Liver (tissue), 9 donors: ENCODE measurements around the gene CEP120. TPM values are rescaled to one million over a fixed set of nuclear protein-coding genes. Genes with fewer than 3 reads are reported as not detected.

Source experiments
- DNase-seq: peaks from one replicate; pipeline ENCODE4 v3.0.0-alpha.2; 2017; ENCODE audit warnings: low spot score
- H3K27ac ChIP-seq, 2 donors: one replicate each; pipeline ENCODE4 v1.7.0; 2013; ENCODE audit warnings: inconsistent platforms in 2 of 2, low read length in 2 of 2, control low read depth in 1 of 2, low read depth in 1 of 2, mild to moderate bottlenecking in 1 of 2
- H3K27me3 ChIP-seq, 4 donors: one replicate each; pipeline versions ENCODE4 v1.6.1 to v1.7.0; 2013; ENCODE audit warnings: low read length in 3 of 4, inconsistent platforms in 1 of 4, mild to moderate bottlenecking in 1 of 4, moderate library complexity in 1 of 4; ENCODE audit not compliant: control insufficient read depth in 4 of 4, insufficient read depth in 4 of 4
- H3K36me3 ChIP-seq, 4 donors: one replicate each; pipeline versions ENCODE4 v1.6.1 to v1.7.0; 2013; ENCODE audit warnings: low read length in 3 of 4, mild to moderate bottlenecking in 3 of 4, low read depth in 1 of 4, moderate library complexity in 1 of 4; ENCODE audit not compliant: control insufficient read depth in 4 of 4, insufficient read depth in 3 of 4
- H3K4me1 ChIP-seq, 4 donors: one replicate each; pipeline versions ENCODE4 v1.6.1 to v1.7.0; 2013; ENCODE audit warnings: low read length in 3 of 4, mild to moderate bottlenecking in 3 of 4, moderate library complexity in 1 of 4; ENCODE audit not compliant: control insufficient read depth in 4 of 4, insufficient read depth in 4 of 4
- H3K4me3 ChIP-seq, 3 donors: one replicate each; pipeline versions ENCODE4 v1.6.1 to v1.7.0; 2013; ENCODE audit warnings: low read length in 3 of 3, control low read depth in 1 of 3, low read depth in 1 of 3, mild to moderate bottlenecking in 1 of 3
- H3K9ac ChIP-seq, 2 donors: one replicate each; pipeline ENCODE4 v1.7.0; 2013; ENCODE audit warnings: low read length in 2 of 2, mild to moderate bottlenecking in 2 of 2, moderate library complexity in 2 of 2, control low read depth in 1 of 2, low read depth in 1 of 2
- H3K9me3 ChIP-seq, 4 donors: one replicate each; pipeline versions ENCODE4 v1.6.1 to v1.7.0; 2013; ENCODE audit warnings: low read length in 3 of 4; ENCODE audit not compliant: control insufficient read depth in 4 of 4
- ATF3 ChIP-seq: IDR thresholded peaks from 2 replicates; pipeline ENCODE4 v1.6.1; 2016; ENCODE audit warnings: antibody characterized with exemption
- CTCF ChIP-seq: fragments of 150-350 bp; IDR thresholded peaks from 2 replicates; pipeline ENCODE4 v1.5.1; 2017; ENCODE audit warnings: improper control_type of control experiment, low read depth, low read length; ENCODE audit not compliant: missing input control
- EGR1 ChIP-seq, 2 donors: IDR thresholded peaks; 2 replicates each; pipeline ENCODE4 v1.6.1; 2016 to 2018; ENCODE audit warnings: antibody characterized with exemption in 2 of 2, low read depth in 2 of 2
- FOXA1 ChIP-seq: IDR thresholded peaks from 2 replicates; pipeline ENCODE4 v1.6.1; 2016; ENCODE audit warnings: antibody characterized with exemption
- FOXA2 ChIP-seq: IDR thresholded peaks from 2 replicates; pipeline ENCODE4 v1.6.1; 2016; ENCODE audit warnings: antibody characterized with exemption
- GABPA ChIP-seq, 2 donors: IDR thresholded peaks in 1 of 2; conservative IDR thresholded peaks in 1 of 2; 2 replicates each; pipeline ENCODE4 v1.6.1; 2016; ENCODE audit warnings: antibody characterized with exemption in 2 of 2, mild to moderate bottlenecking in 1 of 2, moderate library complexity in 1 of 2
- HNF4A ChIP-seq, 2 donors: conservative IDR thresholded peaks; 2 replicates each; pipeline ENCODE4 v1.6.1; 2016; ENCODE audit warnings: antibody characterized with exemption in 2 of 2, mild to moderate bottlenecking in 2 of 2
- HNF4G ChIP-seq: IDR thresholded peaks from 2 replicates; pipeline ENCODE4 v1.6.1; 2016; ENCODE audit warnings: antibody characterized with exemption
- JUND ChIP-seq, 2 donors: IDR thresholded peaks; 2 replicates each; pipeline ENCODE4 v1.6.1; 2016; ENCODE audit warnings: antibody characterized with exemption in 2 of 2
- MAX ChIP-seq: IDR thresholded peaks from 2 replicates; pipeline ENCODE4 v1.6.1; 2016; ENCODE audit warnings: antibody characterized with exemption
- NR2F2 ChIP-seq: IDR thresholded peaks from 2 replicates; pipeline ENCODE4 v1.6.1; 2016; ENCODE audit warnings: antibody characterized with exemption
- REST ChIP-seq: IDR thresholded peaks from 2 replicates; pipeline ENCODE4 v1.6.1; 2016; ENCODE audit warnings: antibody characterized with exemption, mild to moderate bottlenecking
- RXRA ChIP-seq, 2 donors: IDR thresholded peaks; 2 replicates each; pipeline ENCODE4 v1.6.1; 2017 to 2018; ENCODE audit warnings: antibody characterized with exemption in 2 of 2, mild to moderate bottlenecking in 1 of 2
- TAF1 ChIP-seq: conservative IDR thresholded peaks from 2 replicates; pipeline ENCODE4 v1.6.1; 2016; ENCODE audit warnings: antibody characterized with exemption, mild to moderate bottlenecking
- YY1 ChIP-seq: IDR thresholded peaks from 2 replicates; pipeline ENCODE4 v1.6.1; 2016; ENCODE audit warnings: antibody characterized with exemption, mild to moderate bottlenecking
- ZBTB33 ChIP-seq: IDR thresholded peaks from 2 replicates; pipeline ENCODE4 v1.6.1; 2016; ENCODE audit warnings: antibody characterized with exemption
- WGBS: extraction: QIAGEN DNeasy Blood & Tissue Kit; methylation state at CpG from one replicate; pipeline ENCODE4 v1.1.7; 2013; 5-methylcytosine and 5-hydroxymethylcytosine counted together
- polyA plus RNA-seq, 2 donors: library from polyadenylated mRNA; stranded (reverse) in 1 of 2; unstranded in 1 of 2; fragments of 200-250 nt in 1 of 2; fragments of >200 nt in 1 of 2; fragmentation: Nextera tagmentation in 1 of 2; extraction: Ambion mirVana in 1 of 2; gene quantifications; one replicate each; pipeline versions ENCODE4 v1.2.1 to v1.2.3, GENCODE V29; 2013 to 2015
- total RNA-seq, 2 donors: library from RNA; depleted of rRNA; stranded (reverse); fragments of >200 nt; gene quantifications; one replicate each; pipeline ENCODE4 v1.2.3, GENCODE V29; 2014
- donor health status: healthy.
- donor health status: healthy.
- donor health status: healthy.
- donor health status: healthy.
- donor health status: healthy.

CEP120 gene
- total and polyA plus RNA-seq, 4 donors: 2.1 to 11.0 (median 6.7) TPM

- WGBS: 84% methylated on average over 3 of the region's 3 CpGs
- no peak for TF ChIP-seq CTCF
- no peak for TF ChIP-seq ZBTB33
- no peak for TF ChIP-seq FOXA1
- no peak for TF ChIP-seq YY1
- no peak for TF ChIP-seq REST
- TF ChIP-seq HNF4A (conservative IDR thresholded peaks at IDR 0.05): no peak
- TF ChIP-seq MAX: no peak
- no peak for TF ChIP-seq TAF1
- TF ChIP-seq FOXA2: no peak
- no peak for TF ChIP-seq RXRA (IDR thresholded peaks at IDR 0.05)
- TF ChIP-seq HNF4G: no peak
- no peak for TF ChIP-seq GABPA (IDR thresholded peaks at IDR 0.05 in 1 of 2, conservative IDR thresholded peaks at IDR 0.05 in 1 of 2)
- TF ChIP-seq NR2F2: no peak
- TF ChIP-seq ATF3: no peak
Observed at GRCh38 chr5:123397538-123397937, 25.7 kb downstream of the CEP120 start.

GRCh38 chr5:123391009-123391408, 32.2 kb downstream of the CEP120 start:
- Histone ChIP-seq H3K27ac (no peak overlapping the region), H3K9ac (no peak overlapping the region), H3K9me3 (no peaks in the 10 kb centered on the region), H3K27me3 (no peaks in the 10 kb centered on the region), H3K4me3 (no peak overlapping the region), H3K4me1 (peaks cover 0 to 3% (median 0%) of the 10 kb centered on the region in 4 donors), H3K36me3 (peaks cover 2 to 30% (median 7%) of the 10 kb centered on the region in 4 donors)
- no peak for TF ChIP-seq JUND (IDR thresholded peaks at IDR 0.05)
- TF ChIP-seq RXRA (IDR thresholded peaks at IDR 0.05): no peak
- no peak for TF ChIP-seq TAF1
- TF ChIP-seq EGR1 (IDR thresholded peaks at IDR 0.05; ENCODE audit: low read depth in 2 of 2): no peak
- TF ChIP-seq HNF4A (conservative IDR thresholded peaks at IDR 0.05): peak in 1 of 2 donors; percentile 7
- 54% methylated on average over 1 of the region's 1 CpG for WGBS
- DNase-seq: no peak

More at GRCh38 chr5:123397538-123397937, 25.7 kb downstream of the CEP120 start:
- no peak for DNase-seq
- no peaks in the 10 kb centered on the region for H3K4me1 ChIP-seq
- H3K27ac ChIP-seq: no peak overlapping the region
- H3K9ac ChIP-seq: no peak overlapping the region
- no peaks in the 10 kb centered on the region for H3K27me3 ChIP-seq
- no peaks in the 10 kb centered on the region for H3K9me3 ChIP-seq
- H3K4me3 ChIP-seq: no peak overlapping the region
- peaks cover 3 to 26% (median 11%) of the 10 kb centered on the region in 4 donors for H3K36me3 ChIP-seq
